CD8-positive, alpha-beta memory T cell (primary cell): ENCODE data around the gene TMEM129. TPM values are rescaled to one million over a fixed set of nuclear protein-coding genes. Genes with fewer than 3 reads are reported as not detected.
"Not testable (repeated sequence)": the region's sequence is repeated elsewhere in the genome, so short reads cannot be mapped to it uniquely, and the experiment has no call there.

Experiments
- CTCF ChIA-PET: fragments of 350-600 bp; sonication (Branson Sonifier 250); formaldehyde crosslinking; loops from one replicate; lab custom pipeline; 2021; ENCODE audit warnings: antibody characterized with exemption; lab: Charles Lee
- POLR2A ChIA-PET: fragments of 350-600 bp; sonication (Branson Sonifier 250); formaldehyde crosslinking; loops from one replicate; lab custom pipeline; 2021; ENCODE audit warnings: antibody characterized with exemption; lab: Charles Lee
- DNase-seq, 5 donors: peaks; one replicate each; pipeline versions ENCODE4 v3.0.0 to v3.0.0-alpha.2; 2020 to 2022; ENCODE audit warnings: mixed read lengths in 1 of 5
- H3K27ac ChIP-seq: one replicate; pipeline ENCODE4 v1.7.0; 2013; ENCODE audit warnings: low read depth, mild to moderate bottlenecking, low read length, moderate library complexity
- H3K27me3 ChIP-seq: 2 replicates; pipeline ENCODE4 v1.7.0; 2013; ENCODE audit warnings: low read length, mild to moderate bottlenecking; ENCODE audit not compliant: insufficient read depth, poor library complexity, severe bottlenecking
- H3K36me3 ChIP-seq: 2 replicates; pipeline ENCODE4 v1.7.0; 2013; ENCODE audit warnings: mild to moderate bottlenecking, low read length, moderate library complexity; ENCODE audit not compliant: insufficient read depth
- H3K4me1 ChIP-seq: 2 replicates; pipeline ENCODE4 v1.7.0; 2013; ENCODE audit warnings: mild to moderate bottlenecking, low read length, moderate library complexity; ENCODE audit not compliant: insufficient read depth
- H3K4me3 ChIP-seq: 2 replicates; pipeline ENCODE4 v1.7.0; 2013; ENCODE audit warnings: mild to moderate bottlenecking, low read length
- H3K9me3 ChIP-seq: 2 replicates; pipeline ENCODE4 v1.7.0; 2013; ENCODE audit warnings: mild to moderate bottlenecking, low read length
- H3K27ac Mint-ChIP-seq, 8 donors: one replicate each; pipeline ENCODE4 v1.8.0; 2020 to 2021; ENCODE audit warnings: mixed read lengths in 8 of 8, mild to moderate bottlenecking in 6 of 8, inconsistent platforms in 3 of 8, moderate library complexity in 3 of 8
- H3K27me3 Mint-ChIP-seq, 2 donors: one replicate each; pipeline ENCODE4 v1.8.0; 2020 to 2021; ENCODE audit warnings: mixed read lengths in 2 of 2, mild to moderate bottlenecking in 1 of 2, moderate library complexity in 1 of 2
- H3K36me3 Mint-ChIP-seq, 3 donors: one replicate each; pipeline ENCODE4 v1.8.0; 2020 to 2021; ENCODE audit warnings: mixed read lengths in 3 of 3, inconsistent platforms in 1 of 3, mild to moderate bottlenecking in 1 of 3
- H3K4me1 Mint-ChIP-seq, 3 donors: one replicate each; pipeline ENCODE4 v1.8.0; 2020 to 2021; ENCODE audit warnings: mixed read lengths in 3 of 3, inconsistent platforms in 1 of 3, mild to moderate bottlenecking in 1 of 3
- H3K4me3 Mint-ChIP-seq, 7 donors: one replicate each; pipeline ENCODE4 v1.8.0; 2020 to 2021; ENCODE audit warnings: mixed read lengths in 7 of 7, mild to moderate bottlenecking in 6 of 7, moderate library complexity in 4 of 7, inconsistent platforms in 2 of 7
- H3K9me3 Mint-ChIP-seq, 5 donors: one replicate each; pipeline ENCODE4 v1.8.0; 2020 to 2022; ENCODE audit warnings: mixed read lengths in 5 of 5, mild to moderate bottlenecking in 3 of 5, moderate library complexity in 2 of 5, inconsistent platforms in 1 of 5
- polyA plus RNA-seq: library from polyadenylated mRNA; unstranded; fragments of 300-500 nt; fragmentation: Illumina TruSeq; gene quantifications from one replicate; pipeline ENCODE4 v1.2.3, GENCODE V29; 2021
- total RNA-seq, 2 experiments: library from RNA; stranded (reverse); gene quantifications; one replicate each; pipeline ENCODE4 v1.2.3, GENCODE V29; 2021

The TMEM129 gene
- total and polyA plus RNA-seq, 3 experiments from 2014 or later = 27.6 to 42.1 (median 30.6) TPM

- CTCF ChIA-PET = interaction anchor here (0.9 kb wide), 1 partner anchor 20 kb away, joined by 3 read pairs; no protein-coding TSS in a partner anchor
- Mint-ChIP-seq H3K4me1 (no peaks in the 10 kb centered on the region), H3K36me3 (no peaks in the 10 kb centered on the region), H3K27ac (no peak overlapping the region), H3K9me3 (no peaks in the 10 kb centered on the region), H3K4me3 (no peak overlapping the region), H3K27me3 (peaks cover 0 to 3% of the 10 kb centered on the region in 2 donors)
- Histone ChIP-seq H3K9me3 (no peaks in the 10 kb centered on the region), H3K36me3 (no peaks in the 10 kb centered on the region), H3K4me3 (no peak overlapping the region), H3K27me3 (no peaks in the 10 kb centered on the region), H3K27ac (no peak overlapping the region), H3K4me1 (no peaks in the 10 kb centered on the region)
- POLR2A ChIA-PET = no interaction called here
- DNase-seq = no peak
These were observed 47.5 kb downstream of the TMEM129 start for GRCh38 chr4:1673671-1674070.

GRCh38 chr4:1671011-1671410, 50.1 kb downstream of the TMEM129 start:
- H3K27ac ChIP-seq, H3K9me3 Mint-ChIP-seq, H3K4me3 Mint-ChIP-seq, H3K27ac Mint-ChIP-seq, H3K4me1 Mint-ChIP-seq, H3K36me3 ChIP-seq, H3K27me3 Mint-ChIP-seq, H3K27me3 ChIP-seq, POLR2A ChIA-PET, H3K4me1 ChIP-seq, H3K36me3 Mint-ChIP-seq, DNase-seq, H3K4me3 ChIP-seq, H3K9me3 ChIP-seq: not testable (repeated sequence)
- CTCF ChIA-PET = interaction anchor here (0.9 kb wide), 1 partner anchor 81 kb away, joined by 3 read pairs; no protein-coding TSS in a partner anchor

- Histone ChIP-seq H3K4me3 (no peak overlapping the region), H3K4me1 (no peaks in the 10 kb centered on the region), H3K27ac (no peak overlapping the region), H3K36me3 (no peaks in the 10 kb centered on the region), H3K27me3 (no peaks in the 10 kb centered on the region), H3K9me3 (no peaks in the 10 kb centered on the region)
- Mint-ChIP-seq H3K4me1 (no peaks in the 10 kb centered on the region), H3K4me3 (no peak overlapping the region), H3K27ac (no peak overlapping the region), H3K9me3 (no peaks in the 10 kb centered on the region), H3K27me3 (peaks cover 0 to 3% of the 10 kb centered on the region in 2 donors), H3K36me3 (no peaks in the 10 kb centered on the region)
- ChIA-PET CTCF (interaction anchor here (0.9 kb wide), 1 partner anchor 80 kb away, joined by 3 read pairs; no protein-coding TSS in a partner anchor), POLR2A (no interaction called here)
- DNase-seq = no peak
These were observed 50.8 kb downstream of the TMEM129 start for GRCh38 chr4:1670279-1670678.

- Histone ChIP-seq H3K4me1 (no peaks in the 10 kb centered on the region), H3K9me3 (no peaks in the 10 kb centered on the region), H3K36me3 (no peaks in the 10 kb centered on the region), H3K27me3 (no peaks in the 10 kb centered on the region), H3K27ac (no peak overlapping the region), H3K4me3 (no peak overlapping the region)
- ChIA-PET POLR2A (no interaction called here), CTCF (no interaction called here)
- Mint-ChIP-seq H3K9me3 (no peaks in the 10 kb centered on the region), H3K27ac (no peak overlapping the region), H3K4me3 (no peak overlapping the region), H3K27me3 (peaks cover 0 to 2% of the 10 kb centered on the region in 2 donors), H3K36me3 (no peaks in the 10 kb centered on the region), H3K4me1 (no peaks in the 10 kb centered on the region)
- no peak for DNase-seq
These were observed 51.3 kb downstream of the TMEM129 start for GRCh38 chr4:1669850-1670249.

- H3K4me1 ChIP-seq = no peaks in the 10 kb centered on the region
- POLR2A ChIA-PET = no interaction called here
- H3K36me3 Mint-ChIP-seq = no peaks in the 10 kb centered on the region
These were observed 51.9 kb downstream of the TMEM129 start for GRCh38 chr4:1669270-1669669.

GRCh38 chr4:1668488-1668840, 52.7 kb downstream of the TMEM129 start:
- ChIA-PET POLR2A (no interaction called here), CTCF (no interaction called here)
- Histone ChIP-seq H3K27ac (no peak overlapping the region), H3K4me1 (no peaks in the 10 kb centered on the region), H3K9me3 (no peaks in the 10 kb centered on the region), H3K4me3 (no peak overlapping the region), H3K27me3 (no peaks in the 10 kb centered on the region), H3K36me3 (no peaks in the 10 kb centered on the region)
- DNase-seq = no peak
- H3K4me3 Mint-ChIP-seq = no peak overlapping the region
- H3K27me3 Mint-ChIP-seq = no peaks in the 10 kb centered on the region
- no peaks in the 10 kb centered on the region for H3K4me1 Mint-ChIP-seq
- no peaks in the 10 kb centered on the region for H3K36me3 Mint-ChIP-seq
- no peaks in the 10 kb centered on the region for H3K9me3 Mint-ChIP-seq
- H3K27ac Mint-ChIP-seq = no peak overlapping the region

More at GRCh38 chr4:1669270-1669669, 51.9 kb downstream of the TMEM129 start:
- CTCF ChIA-PET = no interaction called here
- no peaks in the 10 kb centered on the region for H3K4me1 Mint-ChIP-seq
- H3K9me3 Mint-ChIP-seq = no peaks in the 10 kb centered on the region
- H3K27me3 ChIP-seq = no peaks in the 10 kb centered on the region
- no peak overlapping the region for H3K27ac Mint-ChIP-seq
- no peaks in the 10 kb centered on the region for H3K36me3 ChIP-seq
- H3K27ac ChIP-seq = no peak overlapping the region
- no peak for DNase-seq
- H3K27me3 Mint-ChIP-seq = no peaks in the 10 kb centered on the region
- no peaks in the 10 kb centered on the region for H3K9me3 ChIP-seq
- no peak overlapping the region for H3K4me3 ChIP-seq
- H3K4me3 Mint-ChIP-seq = no peak overlapping the region

GRCh38 chr4:1667273-1667672, 53.9 kb downstream of the TMEM129 start:
- no peaks in the 10 kb centered on the region for H3K36me3 ChIP-seq
- Mint-ChIP-seq H3K27me3 (no peaks in the 10 kb centered on the region), H3K9me3 (no peaks in the 10 kb centered on the region), H3K27ac (no peak overlapping the region), H3K4me1 (no peaks in the 10 kb centered on the region), H3K4me3 (no peak overlapping the region), H3K36me3 (peaks cover 0 to 2% (median 0%) of the 10 kb centered on the region in 3 donors)
- no peak overlapping the region for H3K4me3 ChIP-seq
- no peak overlapping the region for H3K27ac ChIP-seq
- ChIA-PET CTCF (no interaction called here), POLR2A (no interaction called here)
- H3K27me3 ChIP-seq = no peaks in the 10 kb centered on the region
- DNase-seq = no peak
- H3K4me1 ChIP-seq = no peaks in the 10 kb centered on the region
- H3K9me3 ChIP-seq = no peaks in the 10 kb centered on the region

- Histone ChIP-seq H3K36me3 (no peaks in the 10 kb centered on the region), H3K9me3 (no peaks in the 10 kb centered on the region), H3K4me1 (no peaks in the 10 kb centered on the region), H3K27ac (no peak overlapping the region), H3K27me3 (no peaks in the 10 kb centered on the region), H3K4me3 (no peak overlapping the region)
- Mint-ChIP-seq H3K36me3 (peaks cover 0 to 2% (median 0%) of the 10 kb centered on the region in 3 donors), H3K27ac (peak overlapping the region in 1 of 8 donors; percentile 47), H3K4me3 (no peak overlapping the region), H3K27me3 (no peaks in the 10 kb centered on the region), H3K4me1 (no peaks in the 10 kb centered on the region), H3K9me3 (no peaks in the 10 kb centered on the region)
- ChIA-PET CTCF (no interaction called here), POLR2A (no interaction called here)
- no peak for DNase-seq
These were observed 54.7 kb downstream of the TMEM129 start for GRCh38 chr4:1666391-1666790.
